ENCODE results near the gene UBE2I. TPM values are rescaled to one million over a fixed set of nuclear protein-coding genes. Genes with fewer than 3 reads are reported as not detected.
A peak's percentile ranks its signal among the peaks of the same experiment; 100 is the strongest.

The UBE2I gene
- total RNA-seq, 2 experiments from 2014 or later, result 245 to 254 TPM

DNA sequence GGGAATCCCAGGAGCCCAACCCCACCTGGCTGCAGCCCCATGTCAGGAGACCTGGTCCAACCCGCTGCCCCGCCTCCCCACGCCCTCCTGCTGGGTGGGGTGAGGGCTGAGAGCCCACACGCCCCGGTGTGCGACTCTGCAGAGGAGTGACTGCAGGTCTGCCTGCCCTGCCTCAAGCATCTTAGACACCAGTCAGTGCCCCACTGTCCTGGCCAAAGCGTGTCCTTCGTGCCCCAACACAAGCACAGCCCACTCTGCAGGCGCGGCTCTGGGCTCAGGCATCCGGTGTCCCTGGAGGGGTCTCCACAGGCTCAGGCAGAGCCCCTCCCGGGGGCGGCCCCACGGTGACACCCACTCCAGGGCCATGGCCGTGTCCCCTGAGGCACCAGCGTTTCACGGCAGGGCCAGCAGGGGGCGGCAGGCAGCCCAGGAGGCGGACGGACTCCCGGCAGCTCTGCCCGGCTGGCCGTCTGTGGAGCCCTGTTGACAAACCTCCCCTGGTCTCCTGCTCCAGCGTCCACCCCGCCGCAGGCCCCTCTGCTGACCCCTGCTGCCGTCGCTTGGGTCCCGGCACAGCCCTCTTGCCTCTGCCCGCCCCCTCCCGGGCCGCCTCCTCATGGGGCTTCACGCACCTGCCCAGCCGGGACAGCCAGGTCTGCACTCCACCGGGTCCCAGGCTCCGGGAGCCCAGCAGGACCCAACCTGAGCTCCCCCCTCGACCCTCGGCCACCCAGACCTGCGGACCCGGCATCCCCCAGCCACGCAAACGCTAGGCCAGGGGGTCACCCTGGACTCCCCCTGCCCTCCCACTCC lies 8.6 kb upstream of the UBE2I start:
- no peaks in the 10 kb centered on the region for H3K36me3 Mint-ChIP-seq (ENCODE audit: low read depth)
- peaks cover 4% of the 10 kb centered on the region for H3K27me3 Mint-ChIP-seq
- no peak overlapping the region for H3K27ac Mint-ChIP-seq
- intact Hi-C loops (cut with micrococcal nuclease), result no loop called here
- ATAC-seq, result peak; percentile 68
- TF ChIP-seq, protein P1, sequence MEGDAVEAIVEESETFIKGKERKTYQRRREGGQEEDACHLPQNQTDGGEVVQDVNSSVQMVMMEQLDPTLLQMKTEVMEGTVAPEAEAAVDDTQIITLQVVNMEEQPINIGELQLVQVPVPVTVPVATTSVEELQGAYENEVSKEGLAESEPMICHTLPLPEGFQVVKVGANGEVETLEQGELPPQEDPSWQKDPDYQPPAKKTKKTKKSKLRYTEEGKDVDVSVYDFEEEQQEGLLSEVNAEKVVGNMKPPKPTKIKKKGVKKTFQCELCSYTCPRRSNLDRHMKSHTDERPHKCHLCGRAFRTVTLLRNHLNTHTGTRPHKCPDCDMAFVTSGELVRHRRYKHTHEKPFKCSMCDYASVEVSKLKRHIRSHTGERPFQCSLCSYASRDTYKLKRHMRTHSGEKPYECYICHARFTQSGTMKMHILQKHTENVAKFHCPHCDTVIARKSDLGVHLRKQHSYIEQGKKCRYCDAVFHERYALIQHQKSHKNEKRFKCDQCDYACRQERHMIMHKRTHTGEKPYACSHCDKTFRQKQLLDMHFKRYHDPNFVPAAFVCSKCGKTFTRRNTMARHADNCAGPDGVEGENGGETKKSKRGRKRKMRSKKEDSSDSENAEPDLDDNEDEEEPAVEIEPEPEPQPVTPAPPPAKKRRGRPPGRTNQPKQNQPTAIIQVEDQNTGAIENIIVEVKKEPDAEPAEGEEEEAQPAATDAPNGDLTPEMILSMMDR (IDR thresholded peaks at IDR 0.05), result peak; percentile 95
- POLR2A ChIA-PET, result no interaction called here
- CTCF ChIA-PET, result interaction anchor here (0.6 to 2.3 kb wide), 9 partner anchors 8 to 112 kb away, joined by 3 to 7 read pairs (median 4); no protein-coding TSS in a partner anchor
- peak; percentile 83 for DNase-seq
- H3K4me3 Mint-ChIP-seq, result no peak overlapping the region
- H3K4me1 Mint-ChIP-seq (ENCODE audit: low read depth), result peaks cover 27% of the 10 kb centered on the region
- no peaks in the 10 kb centered on the region for H3K9me3 Mint-ChIP-seq

DNA sequence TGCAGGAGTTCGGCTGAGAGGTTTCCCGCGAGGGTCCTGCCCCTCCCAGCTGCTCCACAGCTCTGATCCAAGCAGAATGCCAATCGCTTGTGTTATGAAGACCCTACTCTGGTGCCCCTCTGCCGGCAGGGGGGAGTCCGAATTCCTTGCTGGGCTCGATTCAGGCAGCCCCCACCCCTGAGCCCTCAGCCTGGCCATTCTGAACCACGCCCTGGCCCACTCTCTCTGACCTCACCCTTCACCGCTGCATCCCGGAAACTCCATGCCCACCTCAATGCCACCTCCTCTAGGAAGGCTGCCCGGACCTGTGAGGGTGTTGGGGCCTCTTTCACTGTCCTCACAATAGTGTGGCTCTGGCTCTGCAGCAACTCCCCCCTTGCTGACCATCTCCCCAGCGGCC lies 7.9 kb upstream of the UBE2I start:
- ChIA-PET POLR2A (no interaction called here), CTCF (interaction anchor here (0.6 to 2.3 kb wide), 8 partner anchors 9 to 111 kb away, joined by 3 to 7 read pairs (median 4); no protein-coding TSS in a partner anchor)
- peaks cover 34% of the 10 kb centered on the region for H3K4me1 Mint-ChIP-seq (ENCODE audit: low read depth)
- TF ChIP-seq, protein P1 (IDR thresholded peaks at IDR 0.05), result no peak
- intact Hi-C loops (cut with micrococcal nuclease), result no loop called here
- H3K27me3 Mint-ChIP-seq, result peaks cover 4% of the 10 kb centered on the region
- DNase-seq, result no peak
- no peak overlapping the region for H3K27ac Mint-ChIP-seq
- no peaks in the 10 kb centered on the region for H3K9me3 Mint-ChIP-seq
- no peak overlapping the region for H3K4me3 Mint-ChIP-seq
- no peak for ATAC-seq
- no peaks in the 10 kb centered on the region for H3K36me3 Mint-ChIP-seq (ENCODE audit: low read depth)

DNA sequence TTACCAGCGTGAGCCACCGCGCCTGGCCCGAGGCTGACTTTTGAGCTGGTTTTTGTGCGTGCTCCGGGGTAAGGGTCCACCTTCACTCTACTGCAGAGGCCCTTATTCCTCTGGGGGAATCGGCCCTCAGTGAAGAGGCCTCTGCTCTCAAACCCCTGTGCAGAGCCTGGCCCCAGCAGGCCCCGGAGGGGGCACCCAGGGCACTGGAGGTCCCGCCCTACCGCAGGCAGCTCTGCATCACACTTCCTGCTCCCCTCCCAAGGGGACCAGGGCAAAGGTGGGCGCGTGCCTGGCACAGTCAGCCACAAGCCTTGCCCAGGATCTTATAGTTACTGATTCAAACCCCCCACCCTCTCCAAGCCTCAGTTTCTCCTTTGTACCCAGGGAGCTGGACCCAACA lies 3.6 kb upstream of the UBE2I start:
- Mint-ChIP-seq H3K4me3 (no peak overlapping the region), H3K27me3 (no peaks in the 10 kb centered on the region), H3K36me3 (ENCODE audit: low read depth) (peaks cover 9% of the 10 kb centered on the region), H3K4me1 (ENCODE audit: low read depth) (peaks cover 42% of the 10 kb centered on the region), H3K9me3 (no peaks in the 10 kb centered on the region), H3K27ac (peak overlapping the region; percentile 83)
- intact Hi-C loops (cut with micrococcal nuclease), result no loop called here
- TF ChIP-seq, protein P1 (IDR thresholded peaks at IDR 0.05), result no peak
- DNase-seq (peak; percentile 53), ATAC-seq (no peak)
- POLR2A ChIA-PET, result interaction anchor here (0.8 kb wide), 1 partner anchor 11 kb away, joined by 4 read pairs; no protein-coding TSS in a partner anchor
- CTCF ChIA-PET, result no interaction called here

DNA sequence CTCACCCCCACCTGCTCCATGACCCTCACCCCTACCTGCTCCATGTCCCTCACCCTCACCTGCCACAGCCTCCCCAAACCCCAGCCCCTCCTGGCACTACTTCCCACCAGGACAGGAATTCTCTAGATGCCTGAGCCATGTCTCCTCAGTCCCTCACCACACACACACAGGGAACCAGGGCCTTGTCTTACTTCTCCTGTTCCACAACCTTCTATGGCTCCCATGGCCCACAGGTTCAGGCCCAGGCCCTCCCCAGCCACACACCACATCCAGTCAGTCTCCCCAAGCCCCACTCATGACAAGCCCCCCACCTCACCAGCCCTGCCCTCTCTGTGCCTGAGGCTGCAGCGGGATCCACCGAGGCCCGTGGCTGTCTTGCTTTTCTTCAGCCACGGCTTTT lies 3.1 kb upstream of the UBE2I start:
- no peaks in the 10 kb centered on the region for H3K27me3 Mint-ChIP-seq
- peaks cover 13% of the 10 kb centered on the region for H3K36me3 Mint-ChIP-seq (ENCODE audit: low read depth)
- H3K27ac Mint-ChIP-seq, result peak overlapping the region; percentile 83

More for the DNA sequence above, 3.1 kb upstream of the UBE2I start:
- ChIA-PET CTCF (no interaction called here), POLR2A (no interaction called here)
- H3K4me3 Mint-ChIP-seq, result no peak overlapping the region
- intact Hi-C loops (cut with micrococcal nuclease), result no loop called here
- ATAC-seq (no peak), DNase-seq (no peak)
- TF ChIP-seq, protein P1 (IDR thresholded peaks at IDR 0.05), result no peak
- H3K4me1 Mint-ChIP-seq (ENCODE audit: low read depth), result peaks cover 46% of the 10 kb centered on the region
- no peaks in the 10 kb centered on the region for H3K9me3 Mint-ChIP-seq

Measured in activated CD8-positive, alpha-beta T cell treated with anti-CD3 and anti-CD28 coated beads for 36 hours (primary cell).